Liver (tissue), 9 donors: ENCODE results near the gene ANKMY2. TPM values are rescaled to one million over a fixed set of nuclear protein-coding genes. Genes with fewer than 3 reads are reported as not detected.

Source experiments
- DNase-seq: peaks from one replicate; pipeline ENCODE4 v3.0.0-alpha.2; 2017; ENCODE audit warnings: low spot score
- H3K27ac ChIP-seq, 2 donors: one replicate each; pipeline ENCODE4 v1.7.0; 2013; ENCODE audit warnings: inconsistent platforms in 2 of 2, low read length in 2 of 2, control low read depth in 1 of 2, low read depth in 1 of 2, mild to moderate bottlenecking in 1 of 2
- H3K27me3 ChIP-seq, 4 donors: one replicate each; pipeline versions ENCODE4 v1.6.1 to v1.7.0; 2013; ENCODE audit warnings: low read length in 3 of 4, inconsistent platforms in 1 of 4, mild to moderate bottlenecking in 1 of 4, moderate library complexity in 1 of 4; ENCODE audit not compliant: control insufficient read depth in 4 of 4, insufficient read depth in 4 of 4
- H3K36me3 ChIP-seq, 4 donors: one replicate each; pipeline versions ENCODE4 v1.6.1 to v1.7.0; 2013; ENCODE audit warnings: low read length in 3 of 4, mild to moderate bottlenecking in 3 of 4, low read depth in 1 of 4, moderate library complexity in 1 of 4; ENCODE audit not compliant: control insufficient read depth in 4 of 4, insufficient read depth in 3 of 4
- H3K4me1 ChIP-seq, 4 donors: one replicate each; pipeline versions ENCODE4 v1.6.1 to v1.7.0; 2013; ENCODE audit warnings: low read length in 3 of 4, mild to moderate bottlenecking in 3 of 4, moderate library complexity in 1 of 4; ENCODE audit not compliant: control insufficient read depth in 4 of 4, insufficient read depth in 4 of 4
- H3K4me3 ChIP-seq, 3 donors: one replicate each; pipeline versions ENCODE4 v1.6.1 to v1.7.0; 2013; ENCODE audit warnings: low read length in 3 of 3, control low read depth in 1 of 3, low read depth in 1 of 3, mild to moderate bottlenecking in 1 of 3
- H3K9ac ChIP-seq, 2 donors: one replicate each; pipeline ENCODE4 v1.7.0; 2013; ENCODE audit warnings: low read length in 2 of 2, mild to moderate bottlenecking in 2 of 2, moderate library complexity in 2 of 2, control low read depth in 1 of 2, low read depth in 1 of 2
- H3K9me3 ChIP-seq, 4 donors: one replicate each; pipeline versions ENCODE4 v1.6.1 to v1.7.0; 2013; ENCODE audit warnings: low read length in 3 of 4; ENCODE audit not compliant: control insufficient read depth in 4 of 4
- EGR1 ChIP-seq, 2 donors: IDR thresholded peaks; 2 replicates each; pipeline ENCODE4 v1.6.1; 2016 to 2018; ENCODE audit warnings: antibody characterized with exemption in 2 of 2, low read depth in 2 of 2
- FOXA1 ChIP-seq: IDR thresholded peaks from 2 replicates; pipeline ENCODE4 v1.6.1; 2016; ENCODE audit warnings: antibody characterized with exemption
- FOXA2 ChIP-seq: IDR thresholded peaks from 2 replicates; pipeline ENCODE4 v1.6.1; 2016; ENCODE audit warnings: antibody characterized with exemption
- GABPA ChIP-seq, 2 donors: IDR thresholded peaks in 1 of 2; conservative IDR thresholded peaks in 1 of 2; 2 replicates each; pipeline ENCODE4 v1.6.1; 2016; ENCODE audit warnings: antibody characterized with exemption in 2 of 2, mild to moderate bottlenecking in 1 of 2, moderate library complexity in 1 of 2
- HNF4A ChIP-seq, 2 donors: conservative IDR thresholded peaks; 2 replicates each; pipeline ENCODE4 v1.6.1; 2016; ENCODE audit warnings: antibody characterized with exemption in 2 of 2, mild to moderate bottlenecking in 2 of 2
- HNF4G ChIP-seq: IDR thresholded peaks from 2 replicates; pipeline ENCODE4 v1.6.1; 2016; ENCODE audit warnings: antibody characterized with exemption
- JUND ChIP-seq, 2 donors: IDR thresholded peaks; 2 replicates each; pipeline ENCODE4 v1.6.1; 2016; ENCODE audit warnings: antibody characterized with exemption in 2 of 2
- NR2F2 ChIP-seq: IDR thresholded peaks from 2 replicates; pipeline ENCODE4 v1.6.1; 2016; ENCODE audit warnings: antibody characterized with exemption
- RAD21 ChIP-seq, 2 donors: IDR thresholded peaks; 2 replicates each; pipeline ENCODE4 v1.6.1; 2016; ENCODE audit warnings: antibody characterized with exemption in 2 of 2, mild to moderate bottlenecking in 2 of 2
- RXRA ChIP-seq, 2 donors: IDR thresholded peaks; 2 replicates each; pipeline ENCODE4 v1.6.1; 2017 to 2018; ENCODE audit warnings: antibody characterized with exemption in 2 of 2, mild to moderate bottlenecking in 1 of 2
- SP1 ChIP-seq: IDR thresholded peaks from 2 replicates; pipeline ENCODE4 v1.6.1; 2018; ENCODE audit warnings: antibody characterized with exemption, mild to moderate bottlenecking
- TAF1 ChIP-seq: conservative IDR thresholded peaks from 2 replicates; pipeline ENCODE4 v1.6.1; 2016; ENCODE audit warnings: antibody characterized with exemption, mild to moderate bottlenecking
- YY1 ChIP-seq: IDR thresholded peaks from 2 replicates; pipeline ENCODE4 v1.6.1; 2016; ENCODE audit warnings: antibody characterized with exemption, mild to moderate bottlenecking
- WGBS: extraction: QIAGEN DNeasy Blood & Tissue Kit; methylation state at CpG from one replicate; pipeline ENCODE4 v1.1.7; 2013; 5-methylcytosine and 5-hydroxymethylcytosine counted together
- polyA plus RNA-seq, 2 donors: library from polyadenylated mRNA; stranded (reverse) in 1 of 2; unstranded in 1 of 2; fragments of 200-250 nt in 1 of 2; fragments of >200 nt in 1 of 2; fragmentation: Nextera tagmentation in 1 of 2; extraction: Ambion mirVana in 1 of 2; gene quantifications; one replicate each; pipeline versions ENCODE4 v1.2.1 to v1.2.3, GENCODE V29; 2013 to 2015
- total RNA-seq, 2 donors: library from RNA; depleted of rRNA; stranded (reverse); fragments of >200 nt; gene quantifications; one replicate each; pipeline ENCODE4 v1.2.3, GENCODE V29; 2014
- TF ChIP-seq, protein P1 (sequence below): IDR thresholded peaks from 2 replicates; pipeline ENCODE4 v1.6.1; 2016; ENCODE audit warnings: antibody characterized with exemption
- TF ChIP-seq, protein P2 (sequence below): fragments of 150-350 bp; IDR thresholded peaks from 2 replicates; pipeline ENCODE4 v1.5.1; 2017; ENCODE audit warnings: improper control_type of control experiment, low read depth, low read length; ENCODE audit not compliant: missing input control
- TF ChIP-seq, protein P3 (sequence below): IDR thresholded peaks from 2 replicates; pipeline ENCODE4 v1.6.1; 2016; ENCODE audit warnings: antibody characterized with exemption
- TF ChIP-seq, protein P4 (sequence below): IDR thresholded peaks from 2 replicates; pipeline ENCODE4 v1.6.1; 2016; ENCODE audit warnings: antibody characterized with exemption
- TF ChIP-seq, protein P5 (sequence below): IDR thresholded peaks from 2 replicates; pipeline ENCODE4 v1.6.1; 2016; ENCODE audit warnings: antibody characterized with exemption, mild to moderate bottlenecking
- donor health status: healthy.
- donor health status: healthy.
- donor health status: healthy.
- donor health status: healthy.
- donor health status: healthy.

The ANKMY2 gene
- total and polyA plus RNA-seq, 4 donors: 2.7 to 11.4 (median 5.4) TPM

DNA sequence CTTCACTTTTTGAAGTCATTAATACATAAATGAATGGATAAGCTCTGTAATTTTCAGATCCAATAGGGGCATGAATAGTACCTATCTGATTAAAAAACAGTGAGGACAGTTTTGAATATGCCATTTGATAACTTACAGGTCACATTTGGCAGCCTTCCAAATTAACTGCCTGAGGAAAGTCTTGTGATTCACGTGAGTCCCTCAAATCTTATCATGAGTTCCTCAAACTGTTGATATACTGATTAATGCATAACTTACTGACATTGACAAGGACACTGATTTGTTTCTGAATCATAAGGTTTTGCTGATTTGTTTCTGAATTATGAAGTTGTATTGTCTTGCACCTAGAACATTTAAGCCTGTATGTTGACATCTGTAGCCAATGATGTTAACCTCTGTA, 55.1 kb downstream of the ANKMY2 start:
- TF ChIP-seq NR2F2: no peak
- TF ChIP-seq, protein P1, sequence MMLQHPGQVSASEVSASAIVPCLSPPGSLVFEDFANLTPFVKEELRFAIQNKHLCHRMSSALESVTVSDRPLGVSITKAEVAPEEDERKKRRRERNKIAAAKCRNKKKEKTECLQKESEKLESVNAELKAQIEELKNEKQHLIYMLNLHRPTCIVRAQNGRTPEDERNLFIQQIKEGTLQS: no peak
- TF ChIP-seq GABPA (IDR thresholded peaks at IDR 0.05 in 1 of 2, conservative IDR thresholded peaks at IDR 0.05 in 1 of 2): no peak
- TF ChIP-seq RAD21 (IDR thresholded peaks at IDR 0.05): no peak
- TF ChIP-seq, protein P2, sequence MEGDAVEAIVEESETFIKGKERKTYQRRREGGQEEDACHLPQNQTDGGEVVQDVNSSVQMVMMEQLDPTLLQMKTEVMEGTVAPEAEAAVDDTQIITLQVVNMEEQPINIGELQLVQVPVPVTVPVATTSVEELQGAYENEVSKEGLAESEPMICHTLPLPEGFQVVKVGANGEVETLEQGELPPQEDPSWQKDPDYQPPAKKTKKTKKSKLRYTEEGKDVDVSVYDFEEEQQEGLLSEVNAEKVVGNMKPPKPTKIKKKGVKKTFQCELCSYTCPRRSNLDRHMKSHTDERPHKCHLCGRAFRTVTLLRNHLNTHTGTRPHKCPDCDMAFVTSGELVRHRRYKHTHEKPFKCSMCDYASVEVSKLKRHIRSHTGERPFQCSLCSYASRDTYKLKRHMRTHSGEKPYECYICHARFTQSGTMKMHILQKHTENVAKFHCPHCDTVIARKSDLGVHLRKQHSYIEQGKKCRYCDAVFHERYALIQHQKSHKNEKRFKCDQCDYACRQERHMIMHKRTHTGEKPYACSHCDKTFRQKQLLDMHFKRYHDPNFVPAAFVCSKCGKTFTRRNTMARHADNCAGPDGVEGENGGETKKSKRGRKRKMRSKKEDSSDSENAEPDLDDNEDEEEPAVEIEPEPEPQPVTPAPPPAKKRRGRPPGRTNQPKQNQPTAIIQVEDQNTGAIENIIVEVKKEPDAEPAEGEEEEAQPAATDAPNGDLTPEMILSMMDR: no peak
- no peak for TF ChIP-seq FOXA1
- TF ChIP-seq, protein P3, sequence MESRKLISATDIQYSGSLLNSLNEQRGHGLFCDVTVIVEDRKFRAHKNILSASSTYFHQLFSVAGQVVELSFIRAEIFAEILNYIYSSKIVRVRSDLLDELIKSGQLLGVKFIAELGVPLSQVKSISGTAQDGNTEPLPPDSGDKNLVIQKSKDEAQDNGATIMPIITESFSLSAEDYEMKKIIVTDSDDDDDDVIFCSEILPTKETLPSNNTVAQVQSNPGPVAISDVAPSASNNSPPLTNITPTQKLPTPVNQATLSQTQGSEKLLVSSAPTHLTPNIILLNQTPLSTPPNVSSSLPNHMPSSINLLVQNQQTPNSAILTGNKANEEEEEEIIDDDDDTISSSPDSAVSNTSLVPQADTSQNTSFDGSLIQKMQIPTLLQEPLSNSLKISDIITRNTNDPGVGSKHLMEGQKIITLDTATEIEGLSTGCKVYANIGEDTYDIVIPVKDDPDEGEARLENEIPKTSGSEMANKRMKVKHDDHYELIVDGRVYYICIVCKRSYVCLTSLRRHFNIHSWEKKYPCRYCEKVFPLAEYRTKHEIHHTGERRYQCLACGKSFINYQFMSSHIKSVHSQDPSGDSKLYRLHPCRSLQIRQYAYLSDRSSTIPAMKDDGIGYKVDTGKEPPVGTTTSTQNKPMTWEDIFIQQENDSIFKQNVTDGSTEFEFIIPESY: no peak
- no peak for TF ChIP-seq YY1
- TF ChIP-seq EGR1 (IDR thresholded peaks at IDR 0.05; ENCODE audit: low read depth in 2 of 2): no peak
- no peak for TF ChIP-seq TAF1
- TF ChIP-seq HNF4A (conservative IDR thresholded peaks at IDR 0.05): no peak
- H3K27ac ChIP-seq: no peak overlapping the region
- no peak for DNase-seq
- H3K36me3 ChIP-seq: no peaks in the 10 kb centered on the region
- no peak overlapping the region for H3K4me3 ChIP-seq
- H3K9ac ChIP-seq: no peak overlapping the region
- H3K27me3 ChIP-seq: no peaks in the 10 kb centered on the region
- H3K4me1 ChIP-seq: no peaks in the 10 kb centered on the region
- 13% methylated on average over 1 of the region's 1 CpG for WGBS
- peaks cover 0 to 2% (median 0%) of the 10 kb centered on the region in 4 donors for H3K9me3 ChIP-seq

DNA sequence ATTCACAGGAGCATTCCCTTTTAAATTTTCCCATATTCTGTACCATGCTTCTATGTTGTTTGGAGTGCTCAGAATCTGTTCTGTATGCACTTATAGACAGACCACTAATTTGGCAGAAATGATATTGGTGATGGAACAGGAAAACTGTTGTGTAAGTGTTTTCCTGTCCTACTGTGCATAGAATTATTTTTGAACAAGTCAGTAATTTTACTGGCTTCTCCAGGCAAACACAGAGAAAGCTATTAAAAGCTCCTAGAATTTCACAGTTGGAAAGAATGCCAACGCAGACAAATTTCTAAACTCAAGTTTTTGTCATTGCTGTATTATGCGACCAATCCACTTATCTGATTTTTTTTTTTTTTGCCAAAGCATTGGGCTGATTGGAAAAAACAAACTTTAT, 55.7 kb downstream of the ANKMY2 start:
- TF ChIP-seq FOXA2 (no peak), TAF1 (no peak), HNF4A (conservative IDR thresholded peaks at IDR 0.05) (no peak), NR2F2 (no peak), GABPA (IDR thresholded peaks at IDR 0.05 in 1 of 2, conservative IDR thresholded peaks at IDR 0.05 in 1 of 2) (no peak), RAD21 (IDR thresholded peaks at IDR 0.05) (no peak), SP1 (no peak), JUND (IDR thresholded peaks at IDR 0.05) (no peak), HNF4G (no peak), RXRA (IDR thresholded peaks at IDR 0.05) (no peak), YY1 (no peak), FOXA1 (no peak)
- TF ChIP-seq, protein P4, sequence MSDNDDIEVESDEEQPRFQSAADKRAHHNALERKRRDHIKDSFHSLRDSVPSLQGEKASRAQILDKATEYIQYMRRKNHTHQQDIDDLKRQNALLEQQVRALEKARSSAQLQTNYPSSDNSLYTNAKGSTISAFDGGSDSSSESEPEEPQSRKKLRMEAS: no peak
- TF ChIP-seq, protein P5, sequence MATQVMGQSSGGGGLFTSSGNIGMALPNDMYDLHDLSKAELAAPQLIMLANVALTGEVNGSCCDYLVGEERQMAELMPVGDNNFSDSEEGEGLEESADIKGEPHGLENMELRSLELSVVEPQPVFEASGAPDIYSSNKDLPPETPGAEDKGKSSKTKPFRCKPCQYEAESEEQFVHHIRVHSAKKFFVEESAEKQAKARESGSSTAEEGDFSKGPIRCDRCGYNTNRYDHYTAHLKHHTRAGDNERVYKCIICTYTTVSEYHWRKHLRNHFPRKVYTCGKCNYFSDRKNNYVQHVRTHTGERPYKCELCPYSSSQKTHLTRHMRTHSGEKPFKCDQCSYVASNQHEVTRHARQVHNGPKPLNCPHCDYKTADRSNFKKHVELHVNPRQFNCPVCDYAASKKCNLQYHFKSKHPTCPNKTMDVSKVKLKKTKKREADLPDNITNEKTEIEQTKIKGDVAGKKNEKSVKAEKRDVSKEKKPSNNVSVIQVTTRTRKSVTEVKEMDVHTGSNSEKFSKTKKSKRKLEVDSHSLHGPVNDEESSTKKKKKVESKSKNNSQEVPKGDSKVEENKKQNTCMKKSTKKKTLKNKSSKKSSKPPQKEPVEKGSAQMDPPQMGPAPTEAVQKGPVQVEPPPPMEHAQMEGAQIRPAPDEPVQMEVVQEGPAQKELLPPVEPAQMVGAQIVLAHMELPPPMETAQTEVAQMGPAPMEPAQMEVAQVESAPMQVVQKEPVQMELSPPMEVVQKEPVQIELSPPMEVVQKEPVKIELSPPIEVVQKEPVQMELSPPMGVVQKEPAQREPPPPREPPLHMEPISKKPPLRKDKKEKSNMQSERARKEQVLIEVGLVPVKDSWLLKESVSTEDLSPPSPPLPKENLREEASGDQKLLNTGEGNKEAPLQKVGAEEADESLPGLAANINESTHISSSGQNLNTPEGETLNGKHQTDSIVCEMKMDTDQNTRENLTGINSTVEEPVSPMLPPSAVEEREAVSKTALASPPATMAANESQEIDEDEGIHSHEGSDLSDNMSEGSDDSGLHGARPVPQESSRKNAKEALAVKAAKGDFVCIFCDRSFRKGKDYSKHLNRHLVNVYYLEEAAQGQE: no peak
- TF ChIP-seq, protein P3: no peak
- TF ChIP-seq, protein P2: no peak
- WGBS: 76% methylated on average over 2 of the region's 2 CpGs
- no peak overlapping the region for H3K9ac ChIP-seq
- peaks cover 0 to 2% (median 0%) of the 10 kb centered on the region in 4 donors for H3K9me3 ChIP-seq
- no peaks in the 10 kb centered on the region for H3K4me1 ChIP-seq
- H3K36me3 ChIP-seq: no peaks in the 10 kb centered on the region
- H3K27ac ChIP-seq: no peak overlapping the region
- no peak for DNase-seq
- H3K27me3 ChIP-seq: no peaks in the 10 kb centered on the region
- no peak overlapping the region for H3K4me3 ChIP-seq
